Measurements from ENCODE around the gene KCP. TPM values are rescaled to one million over a fixed set of nuclear protein-coding genes. Genes with fewer than 3 reads are reported as not detected.

KCP gene
- polyA plus RNA-seq, 1 of the 3 experiments (the other 2 are of a cell fraction) = not detected

DNA sequence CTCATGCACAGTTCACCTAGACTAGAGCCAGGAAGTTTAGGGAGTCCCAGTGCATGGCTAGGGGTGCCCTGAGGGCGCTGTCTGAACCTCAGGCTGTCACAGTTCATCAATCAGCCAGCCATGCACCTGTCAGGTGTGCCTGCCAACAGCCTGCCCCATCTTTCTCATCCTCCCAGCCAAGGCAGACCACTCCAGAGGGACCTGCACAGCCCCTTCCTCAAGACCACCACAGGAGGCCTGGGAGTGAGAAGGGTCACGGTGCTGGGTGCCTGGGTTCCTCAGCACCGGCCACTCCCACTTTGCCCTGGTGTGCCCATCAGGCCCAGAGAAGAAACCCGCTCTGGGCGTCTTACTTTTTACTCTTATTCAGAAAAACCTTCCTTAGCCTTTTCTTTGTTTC, 39.5 kb downstream of the KCP start:
- Histone ChIP-seq H4K20me1 (ENCODE audit: insufficient read depth) (peaks cover 11% of the 10 kb centered on the region; the same call in 1 of the 2 replicates), H3K9me2 (no peaks in the 10 kb centered on the region), H3K79me2 (ENCODE audit: insufficient read depth) (no peaks in the 10 kb centered on the region), H3K27me3 (ENCODE audit: insufficient read depth) (no peaks in the 10 kb centered on the region), H3K27ac (ENCODE audit: low read depth in 2 of 2, low read length in 1 of 2) (no peak overlapping the region), H3K4me3 (ENCODE audit: low read depth in 2 of 2, low read length in 1 of 2) (no peak overlapping the region), H3K9ac (no peak overlapping the region), H3K9me3 (no peaks in the 10 kb centered on the region), H3K36me3 (replicated peaks in 1 of 2; ENCODE audit: control insufficient read depth in 1 of 2, insufficient read depth in 2 of 2, low read length in 1 of 2) (peaks cover 0 to under 1% of the 10 kb centered on the region in 2 experiments), H3K4me2 (no peak overlapping the region), H2AFZ (ENCODE audit: low read depth) (no peak overlapping the region), H3F3A (replicated peaks; ENCODE audit: insufficient read depth) (peaks cover 24% of the 10 kb centered on the region), H3K4me1 (ENCODE audit: control insufficient read depth in 1 of 2, insufficient read depth in 2 of 2, low read depth in 1 of 2, low read length in 1 of 2) (peaks cover 0 to 31% of the 10 kb centered on the region in 2 experiments; a peak in 1 of 4 replicates)
- TF ChIP-seq CHD2 (IDR thresholded peaks at IDR 0.05; ENCODE audit: low read length, partially characterized antibody) = no peak
- TF ChIP-seq, protein P1, sequence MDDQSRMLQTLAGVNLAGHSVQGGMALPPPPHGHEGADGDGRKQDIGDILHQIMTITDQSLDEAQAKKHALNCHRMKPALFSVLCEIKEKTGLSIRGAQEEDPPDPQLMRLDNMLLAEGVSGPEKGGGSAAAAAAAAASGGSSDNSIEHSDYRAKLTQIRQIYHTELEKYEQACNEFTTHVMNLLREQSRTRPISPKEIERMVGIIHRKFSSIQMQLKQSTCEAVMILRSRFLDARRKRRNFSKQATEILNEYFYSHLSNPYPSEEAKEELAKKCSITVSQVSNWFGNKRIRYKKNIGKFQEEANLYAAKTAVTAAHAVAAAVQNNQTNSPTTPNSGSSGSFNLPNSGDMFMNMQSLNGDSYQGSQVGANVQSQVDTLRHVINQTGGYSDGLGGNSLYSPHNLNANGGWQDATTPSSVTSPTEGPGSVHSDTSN (IDR thresholded peaks at IDR 0.05) = no peak
- TF ChIP-seq FOSL2 (IDR thresholded peaks at IDR 0.05; ENCODE audit: borderline replicate concordance, low read depth) = no peak
- no peak for TF ChIP-seq TCF12 (IDR thresholded peaks at IDR 0.05)
- TF ChIP-seq POLR2AphosphoS5 (IDR thresholded peaks at IDR 0.05; ENCODE audit: low read depth, low read length) = no peak
- no peak for TF ChIP-seq GABPA (IDR thresholded peaks at IDR 0.05; ENCODE audit: low read depth)
- TF ChIP-seq, protein P2, sequence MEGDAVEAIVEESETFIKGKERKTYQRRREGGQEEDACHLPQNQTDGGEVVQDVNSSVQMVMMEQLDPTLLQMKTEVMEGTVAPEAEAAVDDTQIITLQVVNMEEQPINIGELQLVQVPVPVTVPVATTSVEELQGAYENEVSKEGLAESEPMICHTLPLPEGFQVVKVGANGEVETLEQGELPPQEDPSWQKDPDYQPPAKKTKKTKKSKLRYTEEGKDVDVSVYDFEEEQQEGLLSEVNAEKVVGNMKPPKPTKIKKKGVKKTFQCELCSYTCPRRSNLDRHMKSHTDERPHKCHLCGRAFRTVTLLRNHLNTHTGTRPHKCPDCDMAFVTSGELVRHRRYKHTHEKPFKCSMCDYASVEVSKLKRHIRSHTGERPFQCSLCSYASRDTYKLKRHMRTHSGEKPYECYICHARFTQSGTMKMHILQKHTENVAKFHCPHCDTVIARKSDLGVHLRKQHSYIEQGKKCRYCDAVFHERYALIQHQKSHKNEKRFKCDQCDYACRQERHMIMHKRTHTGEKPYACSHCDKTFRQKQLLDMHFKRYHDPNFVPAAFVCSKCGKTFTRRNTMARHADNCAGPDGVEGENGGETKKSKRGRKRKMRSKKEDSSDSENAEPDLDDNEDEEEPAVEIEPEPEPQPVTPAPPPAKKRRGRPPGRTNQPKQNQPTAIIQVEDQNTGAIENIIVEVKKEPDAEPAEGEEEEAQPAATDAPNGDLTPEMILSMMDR (IDR thresholded peaks at IDR 0.05) = no peak
- TF ChIP-seq GATA2 (CRISPR knock-in tag; IDR thresholded peaks at IDR 0.05) = no peak
- TF ChIP-seq RFX5 (IDR thresholded peaks at IDR 0.05; ENCODE audit: low read length) = no peak
- TF ChIP-seq, protein P3, sequence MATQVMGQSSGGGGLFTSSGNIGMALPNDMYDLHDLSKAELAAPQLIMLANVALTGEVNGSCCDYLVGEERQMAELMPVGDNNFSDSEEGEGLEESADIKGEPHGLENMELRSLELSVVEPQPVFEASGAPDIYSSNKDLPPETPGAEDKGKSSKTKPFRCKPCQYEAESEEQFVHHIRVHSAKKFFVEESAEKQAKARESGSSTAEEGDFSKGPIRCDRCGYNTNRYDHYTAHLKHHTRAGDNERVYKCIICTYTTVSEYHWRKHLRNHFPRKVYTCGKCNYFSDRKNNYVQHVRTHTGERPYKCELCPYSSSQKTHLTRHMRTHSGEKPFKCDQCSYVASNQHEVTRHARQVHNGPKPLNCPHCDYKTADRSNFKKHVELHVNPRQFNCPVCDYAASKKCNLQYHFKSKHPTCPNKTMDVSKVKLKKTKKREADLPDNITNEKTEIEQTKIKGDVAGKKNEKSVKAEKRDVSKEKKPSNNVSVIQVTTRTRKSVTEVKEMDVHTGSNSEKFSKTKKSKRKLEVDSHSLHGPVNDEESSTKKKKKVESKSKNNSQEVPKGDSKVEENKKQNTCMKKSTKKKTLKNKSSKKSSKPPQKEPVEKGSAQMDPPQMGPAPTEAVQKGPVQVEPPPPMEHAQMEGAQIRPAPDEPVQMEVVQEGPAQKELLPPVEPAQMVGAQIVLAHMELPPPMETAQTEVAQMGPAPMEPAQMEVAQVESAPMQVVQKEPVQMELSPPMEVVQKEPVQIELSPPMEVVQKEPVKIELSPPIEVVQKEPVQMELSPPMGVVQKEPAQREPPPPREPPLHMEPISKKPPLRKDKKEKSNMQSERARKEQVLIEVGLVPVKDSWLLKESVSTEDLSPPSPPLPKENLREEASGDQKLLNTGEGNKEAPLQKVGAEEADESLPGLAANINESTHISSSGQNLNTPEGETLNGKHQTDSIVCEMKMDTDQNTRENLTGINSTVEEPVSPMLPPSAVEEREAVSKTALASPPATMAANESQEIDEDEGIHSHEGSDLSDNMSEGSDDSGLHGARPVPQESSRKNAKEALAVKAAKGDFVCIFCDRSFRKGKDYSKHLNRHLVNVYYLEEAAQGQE (IDR thresholded peaks at IDR 0.05; ENCODE audit: low read depth, low read length) = no peak
- TF ChIP-seq RAD21 (IDR thresholded peaks at IDR 0.05; ENCODE audit: low read length) = no peak
- TF ChIP-seq TAF1 (IDR thresholded peaks at IDR 0.05; ENCODE audit: borderline replicate concordance, low read depth, low read length) = no peak
- no peak for TF ChIP-seq MXI1 (IDR thresholded peaks at IDR 0.05; ENCODE audit: low read depth, low read length)
- CTCF ChIA-PET = interaction anchor here (1.2 to 11.7 kb wide), 3 partner anchors 10 to 444 kb away, joined by 3 to 181 read pairs (median 4); no protein-coding TSS in a partner anchor
- POLR2A ChIA-PET = no interaction called here
- WGBS (ENCODE audit: low lambda C conversion rate) = over 99% methylated on average over 5 of the region's 5 CpGs
- no peak for DNase-seq

Data from SK-N-SH (cell line).